OCI-LY1 (cell line): ENCODE results near the gene RBSN.

ENCODE experiments used
- EZH2 ChIP-seq: fragments of 200-600 bp; sonication (generic), shearing (Covaris generic); IDR thresholded peaks from 2 replicates; pipeline ENCODE4 v1.8.0; 2017; ENCODE audit warnings: borderline replicate concordance, mixed run types, mild to moderate bottlenecking, antibody characterized with exemption, low read length, moderate library complexity, mixed read lengths
- TF ChIP-seq, protein P1 (sequence below): fragments of 200-600 bp; sonication (generic), shearing (Covaris generic); IDR thresholded peaks from 2 replicates; pipeline ENCODE4 v1.5.1; 2017; ENCODE audit warnings: mild to moderate bottlenecking, antibody characterized with exemption, low read length, moderate library complexity, mixed read lengths

DNA sequence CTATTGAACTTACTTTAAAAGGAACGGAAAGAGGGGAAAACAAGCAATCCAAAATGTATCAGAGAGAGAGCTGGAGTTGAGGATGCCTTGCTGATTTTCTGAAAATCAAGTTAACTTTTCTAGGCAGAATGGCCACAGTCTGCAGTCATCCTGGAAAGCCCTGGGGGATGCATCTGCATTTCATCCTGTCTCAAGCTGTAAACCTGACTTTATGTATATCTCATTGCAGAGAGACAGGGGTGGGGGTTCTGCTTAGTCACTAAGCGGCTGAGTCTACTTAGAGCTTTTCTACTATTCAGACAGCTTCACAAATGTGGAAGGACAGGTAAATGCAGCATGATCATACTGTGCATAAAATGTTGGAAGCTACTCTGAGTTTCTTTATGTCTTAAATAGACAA is 75.2 kb downstream of the RBSN start:
- TF ChIP-seq EZH2, result no peak
- TF ChIP-seq, protein P1, sequence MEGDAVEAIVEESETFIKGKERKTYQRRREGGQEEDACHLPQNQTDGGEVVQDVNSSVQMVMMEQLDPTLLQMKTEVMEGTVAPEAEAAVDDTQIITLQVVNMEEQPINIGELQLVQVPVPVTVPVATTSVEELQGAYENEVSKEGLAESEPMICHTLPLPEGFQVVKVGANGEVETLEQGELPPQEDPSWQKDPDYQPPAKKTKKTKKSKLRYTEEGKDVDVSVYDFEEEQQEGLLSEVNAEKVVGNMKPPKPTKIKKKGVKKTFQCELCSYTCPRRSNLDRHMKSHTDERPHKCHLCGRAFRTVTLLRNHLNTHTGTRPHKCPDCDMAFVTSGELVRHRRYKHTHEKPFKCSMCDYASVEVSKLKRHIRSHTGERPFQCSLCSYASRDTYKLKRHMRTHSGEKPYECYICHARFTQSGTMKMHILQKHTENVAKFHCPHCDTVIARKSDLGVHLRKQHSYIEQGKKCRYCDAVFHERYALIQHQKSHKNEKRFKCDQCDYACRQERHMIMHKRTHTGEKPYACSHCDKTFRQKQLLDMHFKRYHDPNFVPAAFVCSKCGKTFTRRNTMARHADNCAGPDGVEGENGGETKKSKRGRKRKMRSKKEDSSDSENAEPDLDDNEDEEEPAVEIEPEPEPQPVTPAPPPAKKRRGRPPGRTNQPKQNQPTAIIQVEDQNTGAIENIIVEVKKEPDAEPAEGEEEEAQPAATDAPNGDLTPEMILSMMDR, result no peak
